Smooth muscle cell (in vitro differentiated cells): ENCODE results near the gene RHO. TPM values are rescaled to one million over a fixed set of nuclear protein-coding genes. Genes with fewer than 3 reads are reported as not detected.

Source experiments
- DNase-seq: peaks from one replicate; lab custom pipeline; 2025; ENCODE audit not compliant: unreplicated experiment; lab: John Stamatoyannopoulos, UW
- H2AFZ ChIP-seq: fragments of 200-600 bp; sonication (generic); 2 replicates; pipeline ENCODE4 v1.6.0; 2016; ENCODE audit warnings: antibody characterized with exemption, low read depth, mild to moderate bottlenecking
- H3F3A ChIP-seq: fragments of 200-600 bp; sonication (generic); 2 replicates; pipeline ENCODE4 v1.6.0; 2017; ENCODE audit warnings: antibody characterized with exemption, low read depth
- H3K27ac ChIP-seq: fragments of 200-600 bp; sonication (generic); 2 replicates; pipeline ENCODE4 v1.5.1; 2016; ENCODE audit warnings: low read depth, mild to moderate bottlenecking
- H3K27me3 ChIP-seq: fragments of 200-600 bp; sonication (generic); 2 replicates; pipeline ENCODE4 v1.6.1; 2016; ENCODE audit warnings: low read depth, mild to moderate bottlenecking
- H3K36me3 ChIP-seq: fragments of 200-600 bp; sonication (generic); 2 replicates; pipeline ENCODE4 v1.5.1; 2016; ENCODE audit warnings: low read depth
- H3K4me1 ChIP-seq: fragments of 200-600 bp; sonication (generic); 2 replicates; pipeline ENCODE4 v1.5.1; 2016; ENCODE audit warnings: low read depth
- H3K4me2 ChIP-seq: fragments of 200-600 bp; sonication (generic); 2 replicates; pipeline ENCODE4 v1.6.0; 2016; ENCODE audit warnings: mild to moderate bottlenecking
- H3K4me3 ChIP-seq: fragments of 200-600 bp; sonication (generic); 2 replicates; pipeline ENCODE4 v1.5.1; 2016; ENCODE audit warnings: mild to moderate bottlenecking
- H3K79me2 ChIP-seq: fragments of 200-600 bp; sonication (generic); 2 replicates; pipeline ENCODE4 v1.6.0; 2016; ENCODE audit warnings: low read depth, mild to moderate bottlenecking
- H3K9ac ChIP-seq: fragments of 200-600 bp; sonication (generic); 2 replicates; pipeline ENCODE4 v1.6.0; 2016; ENCODE audit warnings: low read depth
- H3K9me3 ChIP-seq: fragments of 200-600 bp; sonication (generic); replicated peaks from 2 replicates; pipeline ENCODE4 v1.5.1; 2016; ENCODE audit warnings: low read depth
- H4K20me1 ChIP-seq: fragments of 200-600 bp; sonication (generic); 2 replicates; pipeline ENCODE4 v1.6.0; 2016; ENCODE audit warnings: low read depth
- WGBS: methylation state at CpG from one replicate; pipeline ENCODE4 v1.1.7; 2016; ENCODE audit warnings: low lambda C conversion rate; 5-methylcytosine and 5-hydroxymethylcytosine counted together
- polyA plus RNA-seq: library from polyadenylated mRNA; unstranded; fragments of >200 nt; fragmentation: Nextera tagmentation; extraction: Ambion mirVana; gene quantifications from 2 replicates; pipeline ENCODE4 v1.2.1, GENCODE V29; 2016
- total RNA-seq: library from RNA; depleted of rRNA; stranded (reverse); fragments of >200 nt; gene quantifications from 2 replicates; pipeline ENCODE4 v1.2.3, GENCODE V29; 2014
- TF ChIP-seq, protein P1 (sequence below): fragments of 200-600 bp; sonication (generic); IDR thresholded peaks from 2 replicates; pipeline ENCODE4 v1.5.1; 2017; ENCODE audit warnings: borderline replicate concordance, mild to moderate bottlenecking, antibody characterized with exemption; ENCODE audit not compliant: insufficient read depth, poor library complexity, severe bottlenecking

Gene RHO
- total and polyA plus RNA-seq, 2 experiments from 2014 or later = 0.63 TPM; not detected in 1

- no peaks in the 10 kb centered on the region for H3K79me2 ChIP-seq
- no peaks in the 10 kb centered on the region for H4K20me1 ChIP-seq
- H3K4me3 ChIP-seq = no peak overlapping the region
- no peaks in the 10 kb centered on the region for H3K9me3 ChIP-seq
- no peak overlapping the region for H3K4me2 ChIP-seq
- no peak overlapping the region for H2AFZ ChIP-seq
- H3K9ac ChIP-seq = no peak overlapping the region
- no peaks in the 10 kb centered on the region for H3K27me3 ChIP-seq
- WGBS = 88% methylated on average over 15 of the region's 15 CpGs
- no peak overlapping the region for H3K27ac ChIP-seq
- no peaks in the 10 kb centered on the region for H3F3A ChIP-seq
- DNase-seq = no peak
- TF ChIP-seq, protein P1, sequence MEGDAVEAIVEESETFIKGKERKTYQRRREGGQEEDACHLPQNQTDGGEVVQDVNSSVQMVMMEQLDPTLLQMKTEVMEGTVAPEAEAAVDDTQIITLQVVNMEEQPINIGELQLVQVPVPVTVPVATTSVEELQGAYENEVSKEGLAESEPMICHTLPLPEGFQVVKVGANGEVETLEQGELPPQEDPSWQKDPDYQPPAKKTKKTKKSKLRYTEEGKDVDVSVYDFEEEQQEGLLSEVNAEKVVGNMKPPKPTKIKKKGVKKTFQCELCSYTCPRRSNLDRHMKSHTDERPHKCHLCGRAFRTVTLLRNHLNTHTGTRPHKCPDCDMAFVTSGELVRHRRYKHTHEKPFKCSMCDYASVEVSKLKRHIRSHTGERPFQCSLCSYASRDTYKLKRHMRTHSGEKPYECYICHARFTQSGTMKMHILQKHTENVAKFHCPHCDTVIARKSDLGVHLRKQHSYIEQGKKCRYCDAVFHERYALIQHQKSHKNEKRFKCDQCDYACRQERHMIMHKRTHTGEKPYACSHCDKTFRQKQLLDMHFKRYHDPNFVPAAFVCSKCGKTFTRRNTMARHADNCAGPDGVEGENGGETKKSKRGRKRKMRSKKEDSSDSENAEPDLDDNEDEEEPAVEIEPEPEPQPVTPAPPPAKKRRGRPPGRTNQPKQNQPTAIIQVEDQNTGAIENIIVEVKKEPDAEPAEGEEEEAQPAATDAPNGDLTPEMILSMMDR = no peak
- no peaks in the 10 kb centered on the region for H3K4me1 ChIP-seq
- no peaks in the 10 kb centered on the region for H3K36me3 ChIP-seq
Measured at GRCh38 chr3:129519896-129520715, 8.3 kb upstream of the RHO start.

DNA sequence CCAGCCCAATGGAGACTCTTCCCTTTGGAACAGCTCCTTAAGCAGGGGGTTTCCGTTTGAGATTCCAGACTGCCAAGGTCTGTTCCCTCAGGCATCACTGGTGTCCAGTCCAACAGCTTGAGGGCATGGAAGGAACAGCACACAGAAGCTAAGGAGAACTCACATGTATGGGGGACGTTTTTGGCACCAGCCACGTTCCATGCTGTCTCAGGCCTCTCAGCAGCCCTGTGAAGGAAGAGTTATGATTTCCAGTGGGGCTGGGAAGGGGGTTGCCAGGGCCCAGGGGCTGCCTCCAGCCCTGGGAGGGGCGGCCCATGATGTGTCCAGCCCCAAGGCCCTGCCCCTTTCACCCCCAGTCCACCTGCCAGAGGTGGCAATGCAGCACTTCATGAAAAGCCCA lies 7.5 kb upstream of the RHO start:
- TF ChIP-seq, protein P1 = no peak
- Histone ChIP-seq H3K9ac (no peak overlapping the region), H3K4me2 (no peak overlapping the region), H3F3A (no peaks in the 10 kb centered on the region), H3K27ac (no peak overlapping the region), H3K4me3 (no peak overlapping the region), H4K20me1 (no peaks in the 10 kb centered on the region), H3K36me3 (no peaks in the 10 kb centered on the region), H3K4me1 (no peaks in the 10 kb centered on the region), H3K27me3 (no peaks in the 10 kb centered on the region), H3K79me2 (no peaks in the 10 kb centered on the region), H3K9me3 (no peaks in the 10 kb centered on the region), H2AFZ (no peak overlapping the region)
- 78% methylated on average over 3 of the region's 4 CpGs for WGBS
- no peak for DNase-seq

- no peak overlapping the region for H3K9ac ChIP-seq
- H3K36me3 ChIP-seq = no peaks in the 10 kb centered on the region
- no peak for DNase-seq
- 83% methylated on average over 8 of the region's 8 CpGs for WGBS
- no peaks in the 10 kb centered on the region for H3F3A ChIP-seq
- no peaks in the 10 kb centered on the region for H3K4me1 ChIP-seq
- no peaks in the 10 kb centered on the region for H4K20me1 ChIP-seq
- H3K27ac ChIP-seq = no peak overlapping the region
- H3K27me3 ChIP-seq = no peaks in the 10 kb centered on the region
- H3K79me2 ChIP-seq = no peaks in the 10 kb centered on the region
- no peaks in the 10 kb centered on the region for H3K9me3 ChIP-seq
- no peak overlapping the region for H3K4me3 ChIP-seq
- no peak overlapping the region for H3K4me2 ChIP-seq
- TF ChIP-seq, protein P1 = no peak
- H2AFZ ChIP-seq = no peak overlapping the region
Measured at GRCh38 chr3:129521611-129522010, 6.8 kb upstream of the RHO start.

GRCh38 chr3:129522953-129523352 lies 5.5 kb upstream of the RHO start:
- Histone ChIP-seq H3K79me2 (no peaks in the 10 kb centered on the region), H2AFZ (no peak overlapping the region), H3K36me3 (no peaks in the 10 kb centered on the region), H3K4me1 (no peaks in the 10 kb centered on the region), H3K4me2 (no peak overlapping the region), H3K27me3 (no peaks in the 10 kb centered on the region), H3K9ac (no peak overlapping the region), H3F3A (no peaks in the 10 kb centered on the region), H3K4me3 (no peak overlapping the region), H4K20me1 (no peaks in the 10 kb centered on the region), H3K9me3 (no peaks in the 10 kb centered on the region), H3K27ac (no peak overlapping the region)
- TF ChIP-seq, protein P1 = no peak
- WGBS = 86% methylated on average over 5 of the region's 5 CpGs
- no peak for DNase-seq
